ENCODE results near the gene TRIM59. TPM values are rescaled to one million over a fixed set of nuclear protein-coding genes. Genes with fewer than 3 reads are reported as not detected.

Gene TRIM59
- total RNA-seq, 1 experiment from 2014 or later: 32.6 TPM

DNA sequence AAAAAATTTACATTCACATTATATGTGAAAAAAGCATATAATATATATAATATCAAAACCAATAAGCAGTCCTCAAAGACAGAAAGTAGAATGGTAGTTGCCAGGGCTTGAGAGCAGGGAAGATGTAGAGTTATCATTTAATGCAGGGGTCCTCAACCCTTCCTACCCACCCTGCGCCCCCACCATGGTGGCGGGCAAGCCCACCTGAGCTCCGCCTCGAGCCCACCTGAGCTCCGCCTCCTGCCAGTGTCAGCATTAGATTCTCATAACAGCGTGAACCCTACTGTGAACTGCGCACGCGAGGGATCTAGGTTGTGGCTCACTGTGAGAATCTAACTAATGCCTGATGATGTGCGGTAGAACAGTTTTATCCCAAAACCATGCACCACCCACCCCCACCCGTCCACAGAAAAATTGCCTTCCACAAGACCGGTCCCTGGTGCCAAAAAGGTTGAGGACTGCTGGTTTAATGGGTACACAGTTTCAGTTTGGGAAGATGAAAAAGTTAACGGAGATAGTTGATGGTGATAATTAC is 3.0 kb downstream of the TRIM59 start:
- DNase-seq: no peak
- Histone ChIP-seq H3K4me3 (ENCODE audit: insufficient read depth, low read depth, low read length) (no peak overlapping the region), H3K27me3 (ENCODE audit: control insufficient read depth, insufficient read depth, low read length) (no peaks in the 10 kb centered on the region), H3K36me3 (replicated peaks; ENCODE audit: control insufficient read depth, insufficient read depth, low read length) (peaks cover 6% of the 10 kb centered on the region)

DNA sequence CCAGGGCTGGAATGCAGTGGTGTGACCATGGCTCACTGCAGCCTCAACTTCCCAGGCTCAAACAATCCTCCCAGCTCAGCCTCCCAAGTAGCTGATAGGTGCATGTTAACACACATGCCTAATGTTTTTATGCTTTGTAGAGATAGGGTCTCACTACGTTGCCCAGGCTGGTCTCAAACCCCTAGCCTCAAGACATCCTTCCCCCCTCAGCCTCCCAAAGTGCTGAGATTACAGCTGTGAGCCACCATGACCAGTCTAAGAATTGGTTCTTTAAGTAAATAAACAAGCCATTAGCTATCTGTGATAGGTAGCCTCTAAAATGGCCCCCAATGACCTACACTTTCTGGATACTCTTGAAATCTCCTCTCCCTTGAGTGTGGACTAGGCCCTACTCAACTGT is 3.7 kb downstream of the TRIM59 start:
- Histone ChIP-seq H3K36me3 (replicated peaks; ENCODE audit: control insufficient read depth, insufficient read depth, low read length) (peaks cover 6% of the 10 kb centered on the region), H3K27me3 (ENCODE audit: control insufficient read depth, insufficient read depth, low read length) (no peaks in the 10 kb centered on the region)

DNA sequence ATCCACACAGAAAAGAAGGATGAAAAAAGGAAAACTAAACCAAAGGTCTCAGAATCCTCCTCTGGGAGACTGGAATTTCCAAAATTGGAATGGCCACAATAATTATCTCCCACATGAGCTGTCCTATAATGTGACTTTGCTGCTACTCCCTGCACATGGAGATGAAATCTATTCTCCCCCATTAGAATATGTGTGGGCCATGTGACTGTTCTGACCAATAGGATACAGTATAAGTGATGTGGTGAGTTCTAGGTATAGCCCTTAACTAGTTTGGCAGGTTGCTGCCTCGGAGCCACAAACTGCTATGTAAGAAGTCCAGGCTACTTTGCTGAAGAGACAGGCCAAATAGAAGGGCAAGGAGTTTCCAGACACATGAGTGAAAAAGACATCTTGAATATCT is 5.2 kb downstream of the TRIM59 start:
- no peak for DNase-seq

More for the DNA sequence above, 3.7 kb downstream of the TRIM59 start:
- H3K4me3 ChIP-seq (ENCODE audit: insufficient read depth, low read depth, low read length): no peak overlapping the region
- DNase-seq: no peak

DNA sequence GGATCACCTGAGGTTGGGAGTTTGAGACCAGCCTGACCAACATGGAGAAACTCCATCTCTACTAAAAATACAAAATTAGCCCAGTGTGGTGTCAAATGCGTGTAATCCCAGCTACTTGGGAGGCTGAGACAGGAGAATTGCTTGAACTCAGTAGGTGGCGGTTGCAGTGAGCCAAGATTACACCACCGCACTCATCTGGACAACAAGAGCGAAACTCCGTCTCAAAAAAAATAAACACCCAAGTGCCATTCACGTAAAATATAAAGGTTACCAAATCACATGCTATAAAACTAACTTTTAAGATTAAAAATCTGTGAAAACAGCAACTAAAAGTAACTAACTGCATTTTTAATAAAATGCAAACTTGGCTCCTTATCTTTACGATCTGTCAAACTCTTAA is 8.9 kb downstream of the TRIM59 start:
- no peak for DNase-seq
- Histone ChIP-seq H3K4me3 (ENCODE audit: insufficient read depth, low read depth, low read length) (no peak overlapping the region), H3K27me3 (ENCODE audit: control insufficient read depth, insufficient read depth, low read length) (no peaks in the 10 kb centered on the region), H3K36me3 (replicated peaks; ENCODE audit: control insufficient read depth, insufficient read depth, low read length) (peaks cover 17% of the 10 kb centered on the region)

More for the DNA sequence above, 5.2 kb downstream of the TRIM59 start:
- Histone ChIP-seq H3K4me3 (ENCODE audit: insufficient read depth, low read depth, low read length) (no peak overlapping the region), H3K27me3 (ENCODE audit: control insufficient read depth, insufficient read depth, low read length) (no peaks in the 10 kb centered on the region), H3K36me3 (replicated peaks; ENCODE audit: control insufficient read depth, insufficient read depth, low read length) (peaks cover 7% of the 10 kb centered on the region)

DNA sequence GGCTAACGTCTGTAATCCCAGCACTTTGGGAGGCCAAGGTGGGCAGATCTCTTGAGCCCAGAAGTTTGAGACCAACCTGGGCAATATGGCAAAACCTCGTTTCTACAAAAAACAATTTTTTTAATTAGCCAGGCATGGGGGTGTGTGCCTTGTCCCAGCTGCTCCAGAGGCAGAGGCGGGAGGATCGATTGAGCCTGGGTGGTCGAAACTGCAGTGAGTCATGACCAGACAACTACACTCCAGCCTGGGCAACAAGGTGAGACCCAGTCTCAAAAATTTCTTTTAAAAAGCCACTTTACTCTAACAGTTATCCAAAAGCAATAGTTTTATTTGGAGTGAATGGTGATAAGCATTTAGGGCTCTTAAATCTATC is 12.5 kb downstream of the TRIM59 start:
- no peak for DNase-seq
- Histone ChIP-seq H3K27me3 (ENCODE audit: control insufficient read depth, insufficient read depth, low read length) (no peaks in the 10 kb centered on the region), H3K4me3 (ENCODE audit: insufficient read depth, low read depth, low read length) (no peak overlapping the region), H3K36me3 (replicated peaks; ENCODE audit: control insufficient read depth, insufficient read depth, low read length) (peaks cover 16% of the 10 kb centered on the region)

DNA sequence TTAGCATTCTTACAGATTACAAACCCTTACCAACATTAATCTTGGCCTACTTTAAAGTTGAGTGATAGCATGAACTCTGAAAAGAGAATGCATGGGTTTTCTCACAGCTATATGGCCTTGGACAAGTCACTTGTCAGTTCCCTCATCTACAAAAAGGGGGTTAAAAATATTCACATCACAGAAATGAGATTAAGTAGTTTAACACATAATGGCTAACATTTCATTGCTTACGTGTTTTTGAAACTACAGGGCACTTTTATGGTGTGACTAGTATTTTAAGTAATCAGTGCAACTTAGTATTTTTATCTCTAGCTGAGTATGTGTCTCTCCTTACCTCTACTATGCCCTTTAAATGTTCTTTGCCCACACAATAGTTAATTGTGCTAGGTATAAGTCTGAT is 13.8 kb downstream of the TRIM59 start:
- H3K4me3 ChIP-seq (ENCODE audit: insufficient read depth, low read depth, low read length): no peak overlapping the region
- no peak for DNase-seq
- H3K36me3 ChIP-seq (replicated peaks; ENCODE audit: control insufficient read depth, insufficient read depth, low read length): peaks cover 22% of the 10 kb centered on the region
- H3K27me3 ChIP-seq (ENCODE audit: control insufficient read depth, insufficient read depth, low read length): no peaks in the 10 kb centered on the region

DNA sequence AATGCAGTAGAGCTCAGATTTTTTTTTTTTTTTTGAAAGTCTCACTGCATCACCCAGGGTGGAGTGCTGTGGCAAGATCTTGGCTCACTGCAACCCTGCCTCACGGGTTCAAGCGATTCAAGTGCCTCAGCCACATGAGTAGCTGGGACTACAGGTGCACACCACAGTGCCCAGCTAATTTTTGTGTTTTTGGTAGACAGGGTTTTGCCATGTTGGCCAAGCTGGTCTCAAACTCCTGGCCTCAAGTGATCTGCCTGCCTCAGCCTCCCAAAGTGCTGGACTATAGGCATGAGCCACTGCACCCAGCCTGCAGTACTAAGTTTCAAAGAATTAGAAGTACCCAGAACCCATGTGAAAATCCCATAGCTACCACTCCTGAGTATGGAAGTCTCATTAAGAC is 14.5 kb downstream of the TRIM59 start:
- no peak for DNase-seq
- H3K36me3 ChIP-seq (replicated peaks; ENCODE audit: control insufficient read depth, insufficient read depth, low read length): peaks cover 24% of the 10 kb centered on the region
- no peaks in the 10 kb centered on the region for H3K27me3 ChIP-seq (ENCODE audit: control insufficient read depth, insufficient read depth, low read length)
- no peak overlapping the region for H3K4me3 ChIP-seq (ENCODE audit: insufficient read depth, low read depth, low read length)

DNA sequence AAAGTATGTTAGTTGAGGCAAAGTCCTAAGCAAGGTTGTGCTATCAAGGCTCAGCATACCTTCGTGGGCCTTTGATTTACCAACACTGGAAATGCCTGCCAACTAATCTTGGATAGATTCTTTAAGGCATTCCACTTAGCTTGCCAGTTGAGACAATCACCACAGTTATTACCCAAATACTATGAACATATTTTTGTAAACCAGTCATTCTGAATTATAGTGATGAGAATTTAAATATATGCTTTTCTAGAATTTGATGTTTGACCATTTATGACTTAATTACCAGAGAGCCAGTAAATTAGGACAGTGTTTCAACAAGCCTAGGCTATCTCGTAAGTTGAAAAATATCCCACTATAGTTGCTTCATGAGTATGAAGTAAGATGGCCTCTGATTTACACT is 15.5 kb downstream of the TRIM59 start:
- no peak for DNase-seq
- Histone ChIP-seq H3K36me3 (replicated peaks; ENCODE audit: control insufficient read depth, insufficient read depth, low read length) (peaks cover 23% of the 10 kb centered on the region), H3K27me3 (ENCODE audit: control insufficient read depth, insufficient read depth, low read length) (no peaks in the 10 kb centered on the region), H3K4me3 (ENCODE audit: insufficient read depth, low read depth, low read length) (no peak overlapping the region)

DNA sequence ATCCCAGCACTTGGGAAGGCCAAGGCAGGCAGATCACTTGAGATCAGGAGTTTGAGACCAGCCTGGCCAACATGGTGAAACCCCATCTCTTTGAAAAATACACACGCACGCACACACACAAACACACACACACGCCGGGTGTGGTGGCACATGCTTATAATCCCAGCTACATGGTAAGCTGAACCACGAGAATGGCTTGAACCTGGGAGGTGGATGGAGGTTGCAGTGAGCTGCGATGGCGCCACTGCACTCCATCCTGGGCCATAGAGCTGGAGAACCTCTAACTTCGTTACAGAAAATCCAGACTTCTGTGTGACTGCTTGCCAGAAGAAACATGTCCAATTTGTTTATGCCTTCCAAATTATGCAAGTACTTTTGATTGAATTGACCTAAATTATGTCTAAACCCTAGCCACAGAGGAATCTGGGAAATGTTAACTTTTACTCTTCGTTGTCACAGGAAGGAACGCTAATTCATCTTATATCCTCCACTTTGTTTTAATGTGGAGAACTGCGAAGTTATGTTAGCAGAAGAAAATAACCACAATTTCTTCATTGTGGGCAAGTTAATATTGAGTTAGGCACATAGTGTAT is 21.7 kb downstream of the TRIM59 start:
- Histone ChIP-seq H3K36me3 (replicated peaks; ENCODE audit: control insufficient read depth, insufficient read depth, low read length) (peaks cover 30% of the 10 kb centered on the region), H3K27me3 (ENCODE audit: control insufficient read depth, insufficient read depth, low read length) (no peaks in the 10 kb centered on the region), H3K4me3 (ENCODE audit: insufficient read depth, low read depth, low read length) (no peak overlapping the region)
- DNase-seq: no peak

DNA sequence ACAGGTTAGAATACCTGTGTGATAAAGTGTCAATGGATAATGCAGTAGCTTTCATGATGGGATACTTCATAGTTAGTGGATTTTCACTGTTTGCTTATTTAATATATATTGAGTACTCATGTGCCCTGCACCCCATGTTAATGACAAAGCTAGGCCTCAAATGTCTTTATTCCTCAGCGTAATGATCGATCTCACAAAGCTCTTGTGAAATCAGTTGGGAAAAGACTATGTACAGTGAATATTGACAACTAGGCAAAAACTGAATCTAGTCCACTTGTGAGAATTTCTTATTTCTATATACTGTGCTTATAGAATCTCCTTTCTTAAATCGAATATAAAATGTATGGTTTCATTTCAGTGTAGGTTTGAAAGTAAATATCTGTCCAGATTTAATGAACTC is 32.3 kb downstream of the TRIM59 start:
- no peak for DNase-seq
- Histone ChIP-seq H3K36me3 (replicated peaks; ENCODE audit: control insufficient read depth, insufficient read depth, low read length) (peaks cover 29% of the 10 kb centered on the region), H3K27me3 (ENCODE audit: control insufficient read depth, insufficient read depth, low read length) (no peaks in the 10 kb centered on the region), H3K4me3 (ENCODE audit: insufficient read depth, low read depth, low read length) (no peak overlapping the region)

DNA sequence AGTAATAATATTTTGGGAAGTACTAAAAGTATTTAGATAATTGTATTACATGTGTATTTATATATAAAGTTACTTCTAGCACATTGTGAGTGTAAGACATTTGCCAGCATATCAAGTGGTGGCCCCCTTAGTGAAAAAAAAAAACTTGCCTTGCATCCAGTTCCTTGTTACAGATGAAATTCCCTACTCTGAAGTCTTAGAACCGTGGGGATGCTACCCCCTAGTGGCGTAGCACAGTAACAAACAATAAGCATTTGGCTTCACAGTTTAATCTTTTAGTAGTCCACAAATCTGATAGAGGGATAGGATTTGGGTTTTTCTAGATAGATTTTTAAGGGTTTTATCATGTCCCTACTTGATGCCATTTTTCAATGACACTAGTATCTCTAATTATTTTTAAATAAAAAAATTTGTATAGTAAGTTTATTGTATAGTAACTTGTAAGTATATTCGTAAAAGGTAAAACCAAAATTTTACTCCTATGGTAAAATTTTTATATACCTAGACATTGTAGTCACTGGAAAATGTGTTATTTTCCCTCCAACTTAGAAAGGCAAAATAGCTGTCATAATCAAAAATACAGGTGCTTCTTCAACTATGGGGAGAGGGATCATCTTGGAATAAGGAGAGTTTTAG is 35.9 kb downstream of the TRIM59 start:
- DNase-seq: peak; percentile 65
- Histone ChIP-seq H3K36me3 (replicated peaks; ENCODE audit: control insufficient read depth, insufficient read depth, low read length) (peaks cover 18% of the 10 kb centered on the region), H3K27me3 (ENCODE audit: control insufficient read depth, insufficient read depth, low read length) (no peaks in the 10 kb centered on the region), H3K4me3 (ENCODE audit: insufficient read depth, low read depth, low read length) (no peak overlapping the region)

DNA sequence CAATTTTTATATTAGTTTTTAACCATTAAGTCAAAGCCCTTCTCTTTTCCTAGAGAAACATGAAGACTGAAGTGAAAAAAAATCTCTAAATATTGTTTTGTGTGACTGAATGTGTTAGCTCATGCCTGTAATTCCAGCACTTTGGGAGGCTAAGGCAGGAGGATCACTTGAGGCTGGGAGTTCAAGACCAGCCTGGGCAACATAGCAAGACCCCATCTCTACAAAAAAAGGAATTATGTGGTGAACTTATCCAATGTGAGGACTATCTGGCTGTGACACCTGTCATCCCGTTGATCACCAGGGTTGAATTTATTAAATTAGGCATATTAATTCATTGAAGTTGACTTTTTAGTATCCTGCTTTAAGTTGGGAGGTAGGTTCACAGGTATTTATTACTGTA is 37.1 kb downstream of the TRIM59 start:
- Histone ChIP-seq H3K36me3 (replicated peaks; ENCODE audit: control insufficient read depth, insufficient read depth, low read length) (peaks cover 17% of the 10 kb centered on the region), H3K27me3 (ENCODE audit: control insufficient read depth, insufficient read depth, low read length) (no peaks in the 10 kb centered on the region), H3K4me3 (ENCODE audit: insufficient read depth, low read depth, low read length) (no peak overlapping the region)
- DNase-seq: no peak

DNA sequence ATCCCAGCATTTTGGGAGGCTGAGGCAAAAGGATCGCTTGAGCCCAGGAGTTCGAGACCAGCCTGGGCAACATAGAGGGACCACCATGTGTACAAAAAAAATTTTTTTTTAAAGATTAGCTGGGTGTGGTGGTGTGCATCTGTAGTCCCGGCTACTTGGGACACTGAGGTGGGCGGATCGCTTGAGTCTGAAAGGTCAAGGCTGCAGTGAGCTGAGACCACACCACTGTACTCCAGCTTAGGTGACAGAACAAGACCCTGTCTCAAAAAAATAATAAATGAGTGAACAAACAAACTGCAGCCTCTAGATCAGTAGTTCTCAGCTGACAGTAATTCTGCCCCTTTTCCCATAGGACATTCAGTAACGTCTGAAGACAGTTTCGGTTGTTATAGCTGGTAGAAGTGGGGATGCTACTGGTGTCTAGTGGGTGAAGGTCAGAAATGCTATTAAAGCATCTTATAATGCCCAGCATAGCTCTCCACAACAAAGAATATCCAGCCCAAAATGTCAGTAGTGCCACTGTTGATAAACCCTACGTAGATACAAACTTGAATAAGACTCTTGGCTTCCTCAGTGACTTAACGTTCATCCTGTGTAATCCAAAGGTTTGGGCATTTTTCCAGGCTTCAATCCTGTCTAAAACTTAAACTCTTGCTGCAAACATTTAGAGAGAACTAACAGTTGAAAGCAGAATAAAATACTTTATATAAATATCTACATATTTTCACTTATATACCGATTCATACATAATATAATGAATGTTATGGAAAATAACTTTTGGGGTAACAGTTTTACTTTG is 39.6 kb downstream of the TRIM59 start:
- no peak overlapping the region for H3K4me3 ChIP-seq (ENCODE audit: insufficient read depth, low read depth, low read length)
- H3K27me3 ChIP-seq (ENCODE audit: control insufficient read depth, insufficient read depth, low read length): no peaks in the 10 kb centered on the region
- DNase-seq: no peak
- H3K36me3 ChIP-seq (replicated peaks; ENCODE audit: control insufficient read depth, insufficient read depth, low read length): peaks cover 17% of the 10 kb centered on the region

DNA sequence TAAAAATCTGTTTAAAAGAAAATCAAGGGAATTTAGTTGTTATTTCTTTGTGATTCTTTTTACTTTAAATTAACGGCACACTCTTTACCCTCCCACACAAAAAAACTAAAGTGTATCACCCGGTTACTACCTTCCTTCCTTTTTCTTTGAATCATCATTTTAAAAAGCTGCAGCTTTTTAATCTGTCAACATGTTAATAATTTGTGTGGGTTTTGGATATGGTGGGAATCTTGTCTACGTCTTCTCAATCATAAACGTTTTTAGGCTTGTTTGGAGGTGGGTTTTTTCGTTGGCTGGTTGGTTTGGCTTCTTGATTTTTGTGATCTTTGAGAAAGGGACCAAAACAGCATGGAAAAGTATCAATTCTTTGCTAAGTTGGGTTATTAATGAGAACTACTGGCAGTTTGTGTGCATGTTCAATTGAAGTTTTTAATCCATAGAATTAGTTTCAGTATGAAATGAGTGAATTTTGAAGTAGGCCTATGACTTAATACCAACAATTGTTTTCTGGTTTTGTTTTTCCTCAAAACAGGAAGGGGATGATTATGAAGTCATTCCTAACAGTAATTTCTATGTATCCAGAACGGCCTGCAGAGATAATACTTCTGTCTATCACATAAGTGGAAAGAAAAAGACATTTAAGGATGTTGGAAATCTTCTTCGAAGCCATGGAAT is 45.7 kb downstream of the TRIM59 start:
- H3K36me3 ChIP-seq (replicated peaks; ENCODE audit: control insufficient read depth, insufficient read depth, low read length): peaks cover 6% of the 10 kb centered on the region
- no peaks in the 10 kb centered on the region for H3K27me3 ChIP-seq (ENCODE audit: control insufficient read depth, insufficient read depth, low read length)
- H3K4me3 ChIP-seq (ENCODE audit: insufficient read depth, low read depth, low read length): no peak overlapping the region

More for the DNA sequence above, 45.7 kb downstream of the TRIM59 start:
- no peak for DNase-seq

All from H7 (cell line).